Right ventricle myocardium inferior (tissue), 1 donor: ENCODE data around the gene RECQL5. TPM values are rescaled to one million over a fixed set of nuclear protein-coding genes. Genes with fewer than 3 reads are reported as not detected.

Experiments used
- ATAC-seq: fragments of 200-7000 bp; cut with Tn5 transposase; one replicate; pipeline ENCODE4 v1.9.1; 2020; ENCODE audit warnings: mild to moderate bottlenecking, moderate library complexity
- DNase-seq: peaks from one replicate; pipeline ENCODE4 v3.0.0; 2021; ENCODE audit errors: missing footprints
- intact Hi-C: fragments of 100-400 bp; cut with DNase I; formaldehyde crosslinking; loops from one replicate; pipeline ENCODE4 v1.11.0; 2022
- total RNA-seq: library from RNA; stranded (reverse); fragmentation: NEBNext Ultra II Directional; extraction: Animal tissue kit (Norgen Biotek cat#: 25700); gene quantifications from one replicate; pipeline ENCODE4 v1.2.1, GENCODE V29; 2021
- donor health status: DM: no; HTN: yes; CAD: no; lungs with severe emphysema.

Gene RECQL5
- total RNA-seq, 1 donor from 2014 or later: 15.9 TPM

GRCh38 chr17:75626496-75627038 is 40.4 kb downstream of the RECQL5 start:
- no peak for ATAC-seq
- intact Hi-C loops: no loop called here

GRCh38 chr17:75625813-75626486 is 41.0 kb downstream of the RECQL5 start:
- intact Hi-C loops: no loop called here
- ATAC-seq: peak; percentile 44
- DNase-seq: no peak

More at GRCh38 chr17:75626496-75627038, 40.4 kb downstream of the RECQL5 start:
- DNase-seq: no peak

GRCh38 chr17:75624714-75625345 is 42.1 kb downstream of the RECQL5 start:
- no peak for DNase-seq
- intact Hi-C loops: no loop called here
- ATAC-seq: no peak

- DNase-seq (no peak), ATAC-seq (no peak)
- intact Hi-C loops: no loop called here
These were observed 42.9 kb downstream of the RECQL5 start for GRCh38 chr17:75624021-75624420.

- no peak for ATAC-seq
- intact Hi-C loops: no loop called here
- DNase-seq: no peak
These were observed 43.6 kb downstream of the RECQL5 start for GRCh38 chr17:75623386-75623785.

GRCh38 chr17:75622771-75623273 is 44.1 kb downstream of the RECQL5 start:
- intact Hi-C loops: no loop called here
- no peak for ATAC-seq
- DNase-seq: no peak

GRCh38 chr17:75622076-75622475 is 44.9 kb downstream of the RECQL5 start:
- ATAC-seq (no peak), DNase-seq (no peak)
- intact Hi-C loops: no loop called here

- intact Hi-C loops: no loop called here
These were observed 45.5 kb downstream of the RECQL5 start for GRCh38 chr17:75621489-75621888.

GRCh38 chr17:75619506-75620431 is 47.2 kb downstream of the RECQL5 start:
- no peak for ATAC-seq
- intact Hi-C loops: no loop called here
- DNase-seq: no peak

More at GRCh38 chr17:75621489-75621888, 45.5 kb downstream of the RECQL5 start:
- no peak for ATAC-seq
- no peak for DNase-seq

GRCh38 chr17:75617675-75618074 is 49.3 kb downstream of the RECQL5 start:
- ATAC-seq (no peak), DNase-seq (no peak)
- intact Hi-C loops: no loop called here

GRCh38 chr17:75617218-75617617 is 49.7 kb downstream of the RECQL5 start:
- DNase-seq: no peak
- ATAC-seq: no peak
- intact Hi-C loops: no loop called here

GRCh38 chr17:75616521-75617122 is 50.3 kb downstream of the RECQL5 start:
- intact Hi-C loops: no loop called here
- DNase-seq: no peak
- ATAC-seq: no peak

GRCh38 chr17:75615301-75615700 is 51.7 kb downstream of the RECQL5 start:
- intact Hi-C loops: no loop called here
- no peak for DNase-seq
- ATAC-seq: no peak

GRCh38 chr17:75614556-75615270 is 52.2 kb downstream of the RECQL5 start:
- no peak for DNase-seq
- no peak for ATAC-seq
- intact Hi-C loops: no loop called here

- intact Hi-C loops: no loop called here
- ATAC-seq: no peak
- DNase-seq: no peak
These were observed 52.9 kb downstream of the RECQL5 start for GRCh38 chr17:75614006-75614405.

GRCh38 chr17:75612906-75613626 is 53.9 kb downstream of the RECQL5 start:
- intact Hi-C loops: no loop called here
- ATAC-seq (no peak), DNase-seq (no peak)

GRCh38 chr17:75611851-75612429 is 55.0 kb downstream of the RECQL5 start:
- intact Hi-C loops: no loop called here
- no peak for DNase-seq
- ATAC-seq: no peak
